Omental fat pad (tissue), 4 donors: ENCODE data around the gene SCPEP1. TPM values are rescaled to one million over a fixed set of nuclear protein-coding genes. Genes with fewer than 3 reads are reported as not detected.
"Not testable (repeated sequence)": the region's sequence is repeated elsewhere in the genome, so short reads cannot be mapped to it uniquely, and the experiment has no call there.

Experiments
- ATAC-seq: fragments of 150-250 bp; one replicate; pipeline ENCODE4 v1.9.1; 2016; ENCODE audit warnings: mild to moderate bottlenecking, moderate library complexity; ENCODE audit not compliant: low FRiP score
- DNase-seq: peaks from one replicate; pipeline ENCODE4 v3.0.0-alpha.2; 2019; ENCODE audit warnings: low spot score
- total RNA-seq, 4 donors: library from RNA; depleted of rRNA; stranded (reverse); fragments of >200 nt; gene quantifications; one replicate each; pipeline ENCODE4 v1.1.0, GENCODE V29; 2016
- TF ChIP-seq, protein P1 (sequence below), 3 donors: fragments of 450-650 bp; IDR thresholded peaks; one replicate each; pipeline ENCODE4 v1.5.1; 2016 to 2017; ENCODE audit warnings: antibody characterized with exemption in 3 of 3, mild to moderate bottlenecking in 3 of 3, moderate library complexity in 2 of 3

SCPEP1 gene
- total RNA-seq, 4 donors from 2014 or later: 59.6 to 80.9 (median 69.1) TPM

GRCh38 chr17:56945938-56946505 lies 31.9 kb upstream of the SCPEP1 start:
- TF ChIP-seq, protein P1, sequence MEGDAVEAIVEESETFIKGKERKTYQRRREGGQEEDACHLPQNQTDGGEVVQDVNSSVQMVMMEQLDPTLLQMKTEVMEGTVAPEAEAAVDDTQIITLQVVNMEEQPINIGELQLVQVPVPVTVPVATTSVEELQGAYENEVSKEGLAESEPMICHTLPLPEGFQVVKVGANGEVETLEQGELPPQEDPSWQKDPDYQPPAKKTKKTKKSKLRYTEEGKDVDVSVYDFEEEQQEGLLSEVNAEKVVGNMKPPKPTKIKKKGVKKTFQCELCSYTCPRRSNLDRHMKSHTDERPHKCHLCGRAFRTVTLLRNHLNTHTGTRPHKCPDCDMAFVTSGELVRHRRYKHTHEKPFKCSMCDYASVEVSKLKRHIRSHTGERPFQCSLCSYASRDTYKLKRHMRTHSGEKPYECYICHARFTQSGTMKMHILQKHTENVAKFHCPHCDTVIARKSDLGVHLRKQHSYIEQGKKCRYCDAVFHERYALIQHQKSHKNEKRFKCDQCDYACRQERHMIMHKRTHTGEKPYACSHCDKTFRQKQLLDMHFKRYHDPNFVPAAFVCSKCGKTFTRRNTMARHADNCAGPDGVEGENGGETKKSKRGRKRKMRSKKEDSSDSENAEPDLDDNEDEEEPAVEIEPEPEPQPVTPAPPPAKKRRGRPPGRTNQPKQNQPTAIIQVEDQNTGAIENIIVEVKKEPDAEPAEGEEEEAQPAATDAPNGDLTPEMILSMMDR (IDR thresholded peaks at IDR 0.05): no peak
- ATAC-seq: no peak
- no peak for DNase-seq

DNA sequence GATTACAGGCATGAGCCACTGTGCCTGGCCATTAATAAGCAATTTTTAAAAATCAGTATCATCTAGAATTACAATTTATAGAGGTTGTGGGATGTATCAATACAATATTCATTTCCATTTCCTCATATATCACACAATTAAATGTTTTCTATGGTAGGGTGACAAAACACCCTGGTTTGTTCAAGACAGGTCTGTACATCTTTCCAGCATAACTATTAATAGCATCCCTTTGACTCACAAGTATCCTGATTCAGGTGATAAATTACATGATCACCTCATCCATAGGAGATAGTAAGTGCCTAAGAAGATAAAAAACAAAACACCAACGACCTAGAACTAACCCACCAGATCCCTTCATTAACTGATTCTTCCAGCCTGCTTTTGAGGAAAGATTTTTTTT lies 30.2 kb upstream of the SCPEP1 start:
- ATAC-seq (no peak), DNase-seq (no peak)
- TF ChIP-seq, protein P1 (IDR thresholded peaks at IDR 0.05): no peak

GRCh38 chr17:56948491-56948890 lies 29.4 kb upstream of the SCPEP1 start:
- TF ChIP-seq, protein P1 (IDR thresholded peaks at IDR 0.05): no peak
- ATAC-seq (no peak), DNase-seq (no peak)

DNA sequence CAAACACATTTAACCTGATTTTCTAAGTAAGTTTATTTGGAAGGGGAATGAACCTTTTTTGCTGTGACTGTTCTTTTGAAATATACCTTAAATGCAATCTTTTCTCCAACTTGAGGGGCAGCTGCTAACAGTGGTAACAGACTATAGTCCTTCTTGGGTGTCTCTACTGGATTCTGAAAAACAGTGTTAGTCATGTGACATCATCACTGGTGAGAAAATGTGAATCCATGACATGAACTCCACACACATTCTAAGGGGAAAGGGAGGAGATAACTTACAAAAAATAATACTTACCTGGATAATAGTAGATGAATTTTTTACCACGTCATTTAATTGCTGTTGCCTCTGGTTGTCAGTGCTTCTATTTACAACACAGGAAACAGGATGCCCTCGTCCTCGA lies 28.3 kb upstream of the SCPEP1 start:
- TF ChIP-seq, protein P1 (IDR thresholded peaks at IDR 0.05): no peak
- DNase-seq (no peak), ATAC-seq (no peak)

- TF ChIP-seq, protein P1 (IDR thresholded peaks at IDR 0.05): no peak
- ATAC-seq: no peak
Measured at GRCh38 chr17:56956992-56957391, 20.9 kb upstream of the SCPEP1 start.

DNA sequence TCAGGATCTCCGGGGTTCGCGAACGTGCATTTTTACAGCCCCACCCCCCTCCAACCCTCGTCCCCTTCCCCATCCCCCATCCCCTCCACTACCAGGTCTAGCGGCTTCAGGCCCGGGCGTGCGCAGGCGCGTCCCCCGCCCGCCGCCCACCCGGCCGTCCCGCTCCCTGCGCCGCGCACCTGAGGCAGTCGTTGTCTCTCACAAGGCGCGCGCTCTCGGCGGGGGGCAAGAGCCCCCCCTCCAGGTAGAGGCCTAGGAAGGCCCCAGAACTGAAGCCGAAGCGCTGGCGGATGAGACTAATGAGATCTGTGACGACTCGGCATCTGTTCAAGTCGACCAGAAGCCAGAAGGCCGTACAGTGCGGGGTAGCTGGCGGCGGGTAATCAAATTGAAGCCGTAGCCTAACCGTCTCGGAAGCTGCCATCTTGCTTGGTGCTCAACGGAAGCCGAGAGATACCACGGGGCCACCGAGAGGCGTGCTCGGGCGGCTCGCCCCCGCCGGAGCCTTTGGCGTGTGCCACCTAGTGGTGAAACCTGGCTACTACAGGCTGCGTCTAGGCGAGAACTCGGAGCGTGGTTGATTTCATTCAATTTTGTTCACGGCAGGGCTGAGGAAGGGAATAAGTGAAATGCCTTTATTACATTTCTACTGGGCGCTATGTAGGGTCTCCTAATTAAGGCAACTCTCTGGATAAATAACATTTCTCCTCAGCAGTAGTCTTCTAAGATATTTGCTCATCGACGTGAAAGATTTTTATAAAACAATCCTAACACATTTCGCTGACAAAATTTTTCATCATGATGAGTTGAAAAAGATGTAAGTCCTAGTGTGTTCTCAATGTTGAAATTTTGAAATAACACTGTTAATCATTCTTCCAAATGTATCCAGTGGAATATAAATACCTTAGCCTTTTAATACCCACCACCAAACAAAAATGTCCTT lies 17.1 kb upstream of the SCPEP1 start, which contains the start of gene COIL:
Gene COIL (minus strand): TSS at position 455 of the 943 bp plus-strand sequence. CDS start 31 bp downstream, at position 424.
- DNase-seq (peak; percentile 95), ATAC-seq (peak; percentile 98)
- TF ChIP-seq, protein P1 (IDR thresholded peaks at IDR 0.05): peak in 2 of 3 donors; percentile 98 to 99

More at GRCh38 chr17:56956992-56957391, 20.9 kb upstream of the SCPEP1 start:
- no peak for DNase-seq

DNA sequence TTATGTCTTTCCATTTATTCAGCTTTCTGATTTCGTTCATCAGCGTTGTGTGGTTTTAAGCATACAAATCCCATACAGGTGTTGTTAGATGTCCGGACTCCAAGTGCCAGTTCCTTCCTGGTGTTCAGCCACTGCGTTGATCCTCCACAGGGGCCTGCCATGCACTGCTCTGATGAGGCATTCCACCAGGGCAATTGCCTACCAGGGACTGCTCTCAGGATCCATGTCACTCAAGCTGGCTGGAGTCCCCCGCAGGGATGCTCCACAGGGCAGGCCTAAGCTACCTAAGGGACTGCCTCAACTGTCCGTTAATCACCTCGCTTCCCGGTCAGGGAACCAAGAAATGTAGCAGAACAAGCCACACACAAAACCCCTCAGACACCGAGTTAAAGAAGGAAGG lies 12.7 kb upstream of the SCPEP1 start:
- not testable (repeated sequence) for DNase-seq, ATAC-seq

DNA sequence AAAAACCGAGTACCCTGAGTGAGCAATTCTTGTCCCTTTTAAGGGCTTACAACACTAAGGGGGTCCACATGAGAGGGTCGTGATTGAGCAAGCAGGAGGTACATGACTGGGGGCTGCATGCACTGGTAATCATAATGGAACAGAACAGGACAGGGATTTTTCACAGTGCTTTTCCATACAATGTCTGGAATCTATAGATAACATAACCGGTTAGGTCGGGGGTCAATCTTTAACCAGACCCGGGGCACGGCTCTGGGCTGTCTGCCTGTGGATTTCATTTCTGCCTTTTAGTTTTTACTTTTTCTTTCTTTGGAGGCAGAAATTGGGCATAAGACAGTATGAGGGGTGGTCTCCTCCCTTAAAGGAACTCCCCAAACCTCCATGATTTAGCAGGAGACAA lies 12.2 kb upstream of the SCPEP1 start:
- DNase-seq, ATAC-seq: not testable (repeated sequence)
